ENCODE measurements around the gene BMPER.
A peak's percentile ranks its signal among the peaks of the same experiment; 100 is the strongest.

Gene BMPER

DNA sequence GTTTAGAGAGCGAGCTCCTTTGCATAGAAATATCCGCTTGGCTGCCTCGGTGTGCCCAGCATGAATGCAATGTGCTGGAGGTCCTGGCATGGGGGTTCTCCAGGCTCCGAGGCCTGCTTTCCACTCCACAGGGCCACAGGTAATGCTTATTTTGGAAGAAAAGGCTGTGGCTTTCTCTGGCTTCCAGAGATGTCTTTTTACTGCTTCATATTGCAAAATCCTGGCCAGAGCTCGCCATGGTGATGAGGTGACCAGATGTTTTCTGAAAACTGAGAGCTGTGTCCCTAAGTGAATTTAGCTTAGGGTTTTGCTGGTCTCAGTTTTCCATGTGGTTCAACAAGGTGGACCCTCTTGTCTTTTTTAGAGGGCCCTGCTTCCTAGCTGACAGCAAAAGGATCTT lies 65.2 kb downstream of the BMPER start:
- no peak for DNase-seq (ENCODE audit: low read depth)

GRCh38 chr7:33971106-33971505 lies 65.8 kb downstream of the BMPER start:
- DNase-seq (ENCODE audit: low read depth) = no peak

DNA sequence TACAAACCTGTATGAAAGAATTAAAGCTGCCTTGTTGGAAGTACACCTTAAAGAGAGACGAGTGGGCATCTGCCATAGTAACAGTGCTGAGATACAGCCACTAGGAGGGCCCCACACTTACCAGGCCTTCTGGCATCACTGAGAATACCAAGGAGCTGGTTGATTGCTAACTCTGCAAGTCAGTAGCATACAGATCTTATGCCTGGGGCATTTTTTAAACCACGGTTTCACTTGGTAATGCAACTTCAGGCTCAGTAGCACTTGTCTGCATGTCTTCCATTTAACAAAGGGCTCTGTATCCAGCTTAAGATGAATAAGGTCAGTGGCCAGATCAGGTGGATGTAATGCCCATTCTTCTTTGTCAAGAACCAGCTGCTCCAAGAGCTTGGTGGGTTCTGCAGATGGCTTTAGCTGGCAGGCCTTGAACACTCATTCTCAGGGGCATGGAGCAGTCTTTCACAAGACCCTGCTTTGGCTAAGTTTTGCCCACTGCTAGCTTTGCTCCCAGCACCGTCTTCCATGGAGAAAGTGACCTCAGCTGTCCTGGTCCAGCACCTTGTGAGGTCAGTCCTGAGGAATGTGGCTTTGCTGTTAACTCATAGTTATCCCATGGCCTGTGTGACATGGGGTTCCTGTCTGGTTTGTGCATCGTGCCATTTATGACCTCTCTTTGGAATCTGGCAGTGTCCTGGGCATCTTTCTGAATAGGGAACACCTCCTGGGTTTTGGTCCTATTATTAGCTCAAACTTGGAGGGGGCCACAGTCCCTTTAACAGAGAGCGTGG lies 68.1 kb downstream of the BMPER start:
- no peak for DNase-seq (ENCODE audit: low read depth)

DNA sequence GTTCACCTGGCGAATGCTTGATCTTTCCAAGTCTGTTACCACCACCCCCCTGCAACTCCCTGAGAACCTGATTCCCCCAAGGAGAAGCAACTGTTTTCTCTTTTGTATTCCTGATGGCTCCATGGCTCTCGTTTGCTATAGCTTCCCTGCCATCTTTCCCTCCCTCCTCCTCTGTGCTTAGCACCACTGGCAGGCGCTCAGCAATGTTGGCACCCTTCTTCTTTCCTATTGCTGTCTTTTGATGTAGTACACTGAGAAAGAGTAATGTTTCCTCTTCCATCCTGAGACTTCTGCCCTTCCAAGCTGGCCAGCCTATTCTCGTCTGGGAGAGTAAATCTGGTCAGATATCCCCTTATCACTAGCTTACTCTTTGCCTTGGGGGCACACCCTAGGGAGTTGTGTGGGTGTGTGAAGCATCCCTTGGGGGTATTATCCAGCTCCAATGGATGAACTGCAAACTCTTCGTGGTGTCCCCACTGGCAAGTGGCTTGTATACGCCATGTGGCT lies 74.0 kb downstream of the BMPER start:
- no peak for DNase-seq (ENCODE audit: low read depth)

- DNase-seq (ENCODE audit: low read depth) = peak; percentile 100
These were observed 74.5 kb downstream of the BMPER start for GRCh38 chr7:33979807-33980355.

DNA sequence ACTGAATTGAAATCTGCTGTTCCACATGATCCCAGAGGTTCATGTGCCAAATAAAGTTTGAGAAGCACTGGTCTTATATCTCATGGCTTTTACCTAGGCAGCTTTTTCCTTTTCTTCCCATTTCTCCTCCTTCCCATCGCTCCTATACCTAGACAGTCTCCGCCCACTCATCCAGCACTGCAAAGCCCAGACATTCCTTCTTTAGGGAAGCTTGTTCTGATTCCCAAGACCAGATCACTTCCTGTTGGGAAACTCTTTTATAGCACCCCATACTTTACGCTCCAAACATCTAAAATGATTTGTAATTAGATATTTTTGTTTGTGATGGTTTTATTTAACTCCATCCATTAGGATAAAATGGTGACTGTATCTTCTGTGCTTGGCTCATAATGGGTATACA lies 75.9 kb downstream of the BMPER start:
- peak; percentile 33 for DNase-seq (ENCODE audit: low read depth)

- DNase-seq (ENCODE audit: low read depth) = peak; percentile 50
These were observed 76.5 kb downstream of the BMPER start for GRCh38 chr7:33981671-33982424.

DNA sequence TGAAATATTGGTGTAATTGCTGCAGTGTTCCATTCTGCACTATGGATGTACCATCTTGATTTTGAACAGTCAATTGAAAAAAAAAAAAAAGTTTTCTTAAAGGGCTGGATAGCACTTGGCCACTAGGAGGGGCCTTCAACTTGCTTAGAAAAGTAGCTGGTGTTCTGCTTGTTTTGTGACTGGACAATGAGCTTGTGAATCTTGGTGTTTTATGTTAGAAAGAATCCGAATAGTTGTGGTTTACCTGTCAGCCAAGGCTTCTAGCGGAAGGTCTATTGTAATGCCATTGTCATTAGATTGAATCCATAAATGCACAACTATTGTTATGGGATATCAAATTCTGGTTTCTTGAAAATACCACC lies 77.1 kb downstream of the BMPER start:
- DNase-seq (ENCODE audit: low read depth) = peak; percentile 79

GRCh38 chr7:33986451-33986850 lies 81.1 kb downstream of the BMPER start:
- peak; percentile 35 for DNase-seq (ENCODE audit: low read depth)

DNA sequence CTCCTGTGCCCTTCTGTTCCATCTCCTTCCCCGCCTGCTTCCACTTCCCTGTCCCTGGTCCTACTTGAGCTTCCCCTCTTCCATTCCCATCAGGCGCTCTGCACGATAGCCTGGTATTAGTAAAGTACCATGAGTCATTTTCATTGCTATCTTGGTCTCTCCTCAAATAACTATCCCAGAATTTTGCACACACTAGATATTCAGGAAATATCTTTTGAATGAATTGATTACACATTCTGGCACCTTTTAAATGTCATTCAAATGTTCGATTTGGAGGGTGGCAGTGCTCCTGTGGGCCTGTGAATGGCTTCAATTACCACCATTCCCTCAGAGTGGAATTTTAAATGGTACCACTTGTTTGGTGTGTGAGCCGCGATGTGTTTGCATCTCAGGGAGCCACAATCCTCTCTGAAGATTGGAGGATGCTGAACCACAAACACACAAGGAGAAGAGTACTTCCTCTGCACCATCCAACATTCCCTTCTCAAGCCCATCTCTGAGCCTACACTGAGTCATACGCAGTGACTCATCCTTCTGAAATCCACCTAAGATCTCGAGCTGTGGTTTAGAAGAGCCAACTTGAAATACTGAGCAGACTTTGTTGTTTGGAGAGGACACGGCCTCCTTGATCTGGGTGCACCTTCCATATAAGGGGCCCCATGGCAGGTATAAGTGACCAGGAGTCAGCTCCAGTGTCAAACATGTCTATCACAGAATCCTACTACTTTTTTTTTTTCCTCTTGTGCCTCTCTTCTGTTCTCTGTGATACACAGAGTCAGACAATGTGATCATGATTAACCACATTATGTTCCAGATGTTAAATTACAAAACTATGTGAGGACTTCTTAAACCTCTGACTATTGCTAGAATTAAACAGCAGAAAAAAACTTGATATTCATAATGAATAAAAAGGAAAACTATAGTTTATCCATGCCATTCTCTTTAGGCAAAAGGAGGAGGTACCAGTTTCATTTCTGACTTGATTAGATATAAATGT lies 81.9 kb downstream of the BMPER start:
- peak; percentile 99 for DNase-seq (ENCODE audit: low read depth)

DNA sequence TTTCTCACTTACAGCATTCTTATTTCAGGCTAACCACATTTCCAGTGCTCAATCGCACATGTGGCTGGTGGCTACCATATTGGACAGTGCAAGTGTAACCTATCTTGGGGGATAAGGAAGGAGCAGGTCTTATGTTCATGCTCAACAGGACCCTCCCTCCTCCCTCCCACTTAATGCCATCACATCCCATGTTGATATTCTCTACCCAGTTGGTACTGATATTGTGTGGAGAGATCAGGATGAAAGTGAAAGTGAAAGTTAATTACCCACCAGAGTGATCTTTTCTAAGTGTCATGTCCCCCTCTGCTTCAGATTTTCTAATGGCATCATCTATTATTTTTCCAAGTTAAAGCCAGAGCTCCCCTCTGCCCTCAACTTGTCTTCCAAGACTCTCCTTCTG lies 91.6 kb downstream of the BMPER start:
- no peak for DNase-seq (ENCODE audit: low read depth)

DNA sequence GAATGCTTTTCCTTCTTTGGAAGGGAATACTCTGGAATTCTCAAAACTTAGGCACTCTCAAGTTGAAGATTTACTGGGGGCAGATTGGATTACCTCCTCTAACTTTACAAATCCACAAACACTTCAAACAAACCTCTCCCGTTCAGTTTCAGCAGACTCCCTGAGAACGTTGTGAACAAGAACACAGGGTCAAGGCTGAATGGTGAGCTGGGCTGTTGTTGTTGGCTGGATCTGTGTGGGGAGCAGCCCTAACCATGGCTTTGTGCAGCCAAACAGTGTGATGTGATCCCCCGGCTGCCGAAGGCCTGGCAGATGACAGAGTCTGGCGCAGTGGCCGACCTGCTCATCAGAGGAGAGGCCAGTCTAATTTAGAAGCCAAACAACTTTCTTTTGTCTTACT lies 93.1 kb downstream of the BMPER start:
- DNase-seq (ENCODE audit: low read depth) = no peak

GRCh38 chr7:34011017-34011695 lies 105.8 kb downstream of the BMPER start:
- DNase-seq (ENCODE audit: low read depth) = peak; percentile 61

- no peak for DNase-seq (ENCODE audit: low read depth)
These were observed 106.4 kb downstream of the BMPER start for GRCh38 chr7:34011696-34012095.

- DNase-seq (ENCODE audit: low read depth) = no peak
These were observed 108.1 kb downstream of the BMPER start for GRCh38 chr7:34013421-34013820.

DNA sequence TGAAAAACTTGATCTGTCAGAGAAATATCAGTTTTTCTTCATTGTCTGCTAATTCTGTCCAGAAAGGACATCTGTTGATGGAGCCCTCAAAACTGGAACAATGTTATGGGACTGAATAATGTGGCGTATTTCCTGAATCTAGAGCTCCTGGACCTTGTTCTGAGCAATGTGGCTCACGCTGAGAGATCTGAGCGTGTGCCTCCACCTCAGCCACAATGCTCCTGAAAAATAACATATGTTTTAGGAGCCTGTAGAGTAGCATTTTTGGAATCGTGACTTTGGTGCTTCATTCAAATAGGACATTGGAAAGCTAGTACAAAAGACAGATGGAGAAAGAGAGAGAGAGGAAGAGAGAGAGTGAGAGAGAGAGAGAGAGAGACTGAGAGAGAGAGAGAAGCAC lies 110.3 kb downstream of the BMPER start:
- no peak for DNase-seq (ENCODE audit: low read depth)

DNA sequence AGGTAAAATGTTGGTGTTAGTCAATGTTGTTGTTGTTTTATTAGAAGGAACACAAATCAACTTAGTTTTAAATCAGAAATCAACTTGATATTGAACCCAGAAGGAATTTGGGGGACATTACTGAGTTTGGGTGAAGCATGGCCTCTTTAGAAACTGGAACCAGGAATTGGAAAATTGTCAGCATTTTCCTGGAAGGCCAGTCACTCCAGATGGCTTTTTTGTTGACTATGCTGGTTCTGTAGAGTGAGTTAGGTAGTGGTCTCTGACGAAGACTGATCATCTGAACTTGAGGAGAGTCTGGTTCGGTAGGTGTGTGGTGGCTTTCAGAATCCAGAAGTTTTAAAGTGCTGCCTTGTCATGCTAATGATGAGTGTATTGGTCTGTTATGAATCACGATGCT lies 111.5 kb downstream of the BMPER start:
- no peak for DNase-seq (ENCODE audit: low read depth)

GRCh38 chr7:34019301-34019790 lies 114.0 kb downstream of the BMPER start:
- DNase-seq (ENCODE audit: low read depth) = peak; percentile 29

DNA sequence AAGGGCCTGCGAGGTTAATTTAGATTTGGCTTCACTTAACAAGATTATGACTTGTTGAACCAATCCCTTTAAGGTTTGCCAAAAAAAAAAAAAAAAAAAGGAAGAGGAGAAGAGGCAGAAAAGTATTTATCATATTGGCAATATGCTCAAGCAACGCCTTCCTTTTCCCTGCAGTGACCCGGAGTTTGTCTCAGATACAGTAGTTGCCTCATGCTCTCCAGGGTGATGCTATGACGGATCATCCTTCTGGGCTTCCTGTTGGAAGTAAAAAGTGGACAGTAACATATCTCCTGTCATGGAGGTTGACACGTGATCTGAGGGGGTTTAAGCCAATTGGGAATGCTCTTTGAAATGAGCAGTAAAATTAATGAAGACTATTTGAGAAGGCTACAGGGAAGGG lies 117.3 kb downstream of the BMPER start:
- DNase-seq (ENCODE audit: low read depth) = no peak

DNA sequence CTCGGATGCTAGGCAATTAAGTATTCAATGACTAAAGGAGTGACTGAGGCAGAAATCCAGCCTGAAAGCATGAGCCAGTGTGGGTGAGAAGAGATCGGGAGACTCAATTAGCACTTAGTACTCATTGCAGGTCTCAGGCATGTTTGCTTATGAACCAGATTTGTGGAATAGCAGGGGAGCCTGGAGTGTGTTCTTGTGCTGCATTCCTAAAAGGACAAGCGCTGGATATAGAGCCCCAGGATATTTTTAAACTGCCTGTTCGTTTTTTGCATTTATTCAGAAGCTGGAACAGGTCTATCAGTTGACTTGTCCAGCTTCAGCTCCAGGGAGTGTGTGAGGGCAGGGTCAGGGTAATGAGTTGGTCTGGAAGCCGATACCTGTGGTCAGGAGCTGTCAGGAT lies 120.3 kb downstream of the BMPER start:
- no peak for DNase-seq (ENCODE audit: low read depth)

Measured in amniotic epithelial cell (primary cell).